Peyer's patch (tissue), 4 donors: Measurements from ENCODE around the gene KMT2E. TPM values are rescaled to one million over a fixed set of nuclear protein-coding genes. Genes with fewer than 3 reads are reported as not detected.

Source experiments
- DNase-seq, 3 donors: peaks; one replicate each; pipeline ENCODE4 v3.0.0-alpha.2; 2017 to 2019
- H3K27ac ChIP-seq, 4 donors: fragments of 200-600 bp; sonication (generic); one replicate each; pipeline ENCODE4 v1.5.1; 2016 to 2019
- H3K27me3 ChIP-seq, 2 donors: fragments of 200-600 bp; sonication (generic); one replicate each; pipeline ENCODE4 v1.5.1; 2019
- H3K36me3 ChIP-seq, 3 donors: fragments of 200-600 bp; sonication (generic); one replicate each; pipeline ENCODE4 v1.5.1; 2016 to 2019
- H3K4me1 ChIP-seq, 4 donors: fragments of 200-600 bp; sonication (generic); one replicate each; pipeline ENCODE4 v1.5.1; 2016 to 2019
- H3K4me3 ChIP-seq, 4 donors: fragments of 200-600 bp; sonication (generic); 1 replicate in 3 of 4; 2 replicates in 1 of 4; pipeline ENCODE4 v1.5.1; 2016 to 2019; ENCODE audit warnings: mild to moderate bottlenecking in 1 of 4
- H3K9me3 ChIP-seq, 4 donors: fragments of 200-600 bp; sonication (generic); one replicate each; pipeline ENCODE4 v1.5.1; 2016 to 2019; ENCODE audit warnings: mild to moderate bottlenecking in 1 of 4
- POLR2A ChIP-seq, 2 donors: fragments of 450-650 bp; IDR thresholded peaks; one replicate each; pipeline ENCODE4 v1.5.1; 2017; ENCODE audit warnings: antibody characterized with exemption in 2 of 2, mild to moderate bottlenecking in 2 of 2, moderate library complexity in 2 of 2
- total RNA-seq, 4 donors: library from RNA; depleted of rRNA; stranded (reverse); fragments of >200 nt; gene quantifications; one replicate each; pipeline ENCODE4 v1.1.0, GENCODE V29; 2016
- TF ChIP-seq, protein P1 (sequence below), 6 experiments: fragments of 450-650 bp in 4 of 6; fragments of 200-600 bp in 2 of 6; sonication (generic) in 1 of 6; IDR thresholded peaks; one replicate each; pipeline ENCODE4 v1.5.1; 2017 to 2019; ENCODE audit warnings: antibody characterized with exemption in 6 of 6, mild to moderate bottlenecking in 3 of 6, moderate library complexity in 1 of 6

KMT2E gene
- total RNA-seq, 4 donors from 2014 or later, result 88.6 to 170 (median 130) TPM

- Histone ChIP-seq H3K27ac (no peak overlapping the region), H3K9me3 (no peaks in the 10 kb centered on the region), H3K27me3 (no peaks in the 10 kb centered on the region), H3K4me3 (no peak overlapping the region), H3K36me3 (peaks cover 0 to 29% (median 0%) of the 10 kb centered on the region in 3 donors), H3K4me1 (no peaks in the 10 kb centered on the region)
- TF ChIP-seq POLR2A (IDR thresholded peaks at IDR 0.05), result no peak
- TF ChIP-seq, protein P1, sequence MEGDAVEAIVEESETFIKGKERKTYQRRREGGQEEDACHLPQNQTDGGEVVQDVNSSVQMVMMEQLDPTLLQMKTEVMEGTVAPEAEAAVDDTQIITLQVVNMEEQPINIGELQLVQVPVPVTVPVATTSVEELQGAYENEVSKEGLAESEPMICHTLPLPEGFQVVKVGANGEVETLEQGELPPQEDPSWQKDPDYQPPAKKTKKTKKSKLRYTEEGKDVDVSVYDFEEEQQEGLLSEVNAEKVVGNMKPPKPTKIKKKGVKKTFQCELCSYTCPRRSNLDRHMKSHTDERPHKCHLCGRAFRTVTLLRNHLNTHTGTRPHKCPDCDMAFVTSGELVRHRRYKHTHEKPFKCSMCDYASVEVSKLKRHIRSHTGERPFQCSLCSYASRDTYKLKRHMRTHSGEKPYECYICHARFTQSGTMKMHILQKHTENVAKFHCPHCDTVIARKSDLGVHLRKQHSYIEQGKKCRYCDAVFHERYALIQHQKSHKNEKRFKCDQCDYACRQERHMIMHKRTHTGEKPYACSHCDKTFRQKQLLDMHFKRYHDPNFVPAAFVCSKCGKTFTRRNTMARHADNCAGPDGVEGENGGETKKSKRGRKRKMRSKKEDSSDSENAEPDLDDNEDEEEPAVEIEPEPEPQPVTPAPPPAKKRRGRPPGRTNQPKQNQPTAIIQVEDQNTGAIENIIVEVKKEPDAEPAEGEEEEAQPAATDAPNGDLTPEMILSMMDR (IDR thresholded peaks at IDR 0.05), result no peak
- DNase-seq, result no peak
Measured at GRCh38 chr7:105125745-105126144, 111.7 kb downstream of the KMT2E start.

DNA sequence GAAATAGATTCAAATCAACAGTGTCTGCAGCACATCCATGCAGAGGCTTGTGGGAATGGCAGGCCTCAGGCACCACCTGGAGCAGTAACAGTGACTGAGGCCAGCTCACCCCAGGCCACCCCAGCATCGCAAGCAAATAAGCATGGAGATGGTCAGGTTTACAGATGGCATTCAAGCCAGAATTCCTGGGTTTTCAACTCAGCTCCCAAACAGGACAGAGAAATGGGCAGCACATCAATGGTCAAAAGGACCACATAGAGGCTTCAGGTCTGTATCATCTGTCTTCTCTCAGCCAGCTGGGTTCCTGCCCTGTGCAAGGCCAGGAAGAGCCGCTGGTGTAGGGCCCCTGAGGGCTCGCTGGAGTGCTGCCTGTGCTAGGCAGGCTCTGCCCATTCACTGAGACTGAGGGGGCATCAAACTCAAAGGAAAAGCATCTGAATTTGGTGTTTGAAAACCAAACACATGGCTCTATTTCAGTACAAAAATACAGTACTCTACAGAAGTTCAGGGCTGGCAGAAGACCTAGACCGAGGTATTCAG is 112.5 kb downstream of the KMT2E start:
- Histone ChIP-seq H3K9me3 (no peaks in the 10 kb centered on the region), H3K36me3 (peaks cover 0 to 29% (median 0%) of the 10 kb centered on the region in 3 donors), H3K27me3 (no peaks in the 10 kb centered on the region), H3K4me1 (no peaks in the 10 kb centered on the region), H3K27ac (no peak overlapping the region), H3K4me3 (no peak overlapping the region)
- no peak for DNase-seq
- no peak for TF ChIP-seq POLR2A (IDR thresholded peaks at IDR 0.05)
- TF ChIP-seq, protein P1 (IDR thresholded peaks at IDR 0.05), result no peak

- Histone ChIP-seq H3K36me3 (peaks cover 0 to 34% (median 0%) of the 10 kb centered on the region in 3 donors), H3K9me3 (no peaks in the 10 kb centered on the region), H3K27me3 (no peaks in the 10 kb centered on the region), H3K4me1 (no peaks in the 10 kb centered on the region), H3K4me3 (no peak overlapping the region), H3K27ac (no peak overlapping the region)
- TF ChIP-seq POLR2A (IDR thresholded peaks at IDR 0.05), result no peak
- TF ChIP-seq, protein P1 (IDR thresholded peaks at IDR 0.05), result no peak
- no peak for DNase-seq
Measured at GRCh38 chr7:105127179-105127578, 113.2 kb downstream of the KMT2E start.

GRCh38 chr7:105130048-105130447 is 116.0 kb downstream of the KMT2E start:
- Histone ChIP-seq H3K36me3 (peaks cover 0 to 34% (median 0%) of the 10 kb centered on the region in 3 donors), H3K9me3 (no peaks in the 10 kb centered on the region), H3K4me3 (no peak overlapping the region), H3K27ac (no peak overlapping the region), H3K27me3 (no peaks in the 10 kb centered on the region), H3K4me1 (no peaks in the 10 kb centered on the region)
- DNase-seq, result no peak
- TF ChIP-seq, protein P1 (IDR thresholded peaks at IDR 0.05), result no peak
- TF ChIP-seq POLR2A (IDR thresholded peaks at IDR 0.05), result no peak

DNA sequence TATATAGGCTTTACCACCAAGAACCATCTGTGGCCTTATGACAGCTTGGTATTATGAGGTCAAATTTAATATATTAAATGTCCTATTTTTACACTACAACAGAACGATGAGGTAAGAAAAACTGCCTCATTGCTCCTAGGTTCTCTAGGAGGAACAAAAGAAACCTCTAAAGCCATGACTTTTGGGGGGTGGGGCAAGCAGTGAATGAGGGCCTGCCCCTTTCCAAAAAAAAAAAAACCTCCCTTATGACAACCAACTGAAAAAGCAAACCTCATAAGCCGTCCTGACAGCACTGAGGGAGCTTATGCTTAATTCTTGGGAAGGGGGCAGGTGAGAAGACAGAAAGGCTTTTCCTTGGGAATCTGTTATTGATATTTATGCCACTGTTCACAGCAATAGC is 116.6 kb downstream of the KMT2E start:
- Histone ChIP-seq H3K27me3 (no peaks in the 10 kb centered on the region), H3K4me1 (no peaks in the 10 kb centered on the region), H3K27ac (no peak overlapping the region), H3K36me3 (peaks cover 0 to 32% (median 0%) of the 10 kb centered on the region in 3 donors), H3K9me3 (no peaks in the 10 kb centered on the region), H3K4me3 (no peak overlapping the region)
- no peak for DNase-seq
- TF ChIP-seq POLR2A (IDR thresholded peaks at IDR 0.05), result no peak
- TF ChIP-seq, protein P1 (IDR thresholded peaks at IDR 0.05), result no peak
